Prostate gland (tissue), 2 donors: Measurements from ENCODE around the gene SND1. TPM values are rescaled to one million over a fixed set of nuclear protein-coding genes. Genes with fewer than 3 reads are reported as not detected.

Experiments
- DNase-seq: peaks from one replicate; pipeline ENCODE4 v3.0.0-alpha.2; 2019; ENCODE audit warnings: low spot score
- H3K27ac ChIP-seq, 2 donors: fragments of 200-600 bp; sonication (generic); 2 replicates each; pipeline ENCODE4 v1.5.1; 2017 to 2019
- H3K27me3 ChIP-seq: fragments of 200-600 bp; sonication (generic); replicated peaks from 2 replicates; pipeline ENCODE4 v1.5.1; 2019; ENCODE audit not compliant: insufficient read depth
- H3K36me3 ChIP-seq, 2 donors: fragments of 200-600 bp; sonication (generic); 1 replicate in 1 of 2; 2 replicates in 1 of 2; pipeline versions ENCODE4 v1.5.1 to v1.8.1; 2017 to 2019
- H3K4me1 ChIP-seq: fragments of 200-600 bp; sonication (generic); replicated peaks from 2 replicates; pipeline ENCODE4 v1.5.1; 2019
- H3K4me3 ChIP-seq, 2 donors: fragments of 200-600 bp; sonication (generic); 2 replicates each; pipeline ENCODE4 v1.5.1; 2017 to 2019
- H3K9me3 ChIP-seq: fragments of 200-600 bp; sonication (generic); 2 replicates; pipeline ENCODE4 v1.5.1; 2017
- CTCF ChIP-seq, 4 experiments: fragments of 200-600 bp in 2 of 4; fragments of 450-650 bp in 2 of 4; sonication (generic) in 2 of 4; IDR thresholded peaks; 1 replicate in 3 of 4; 2 replicates in 1 of 4; pipeline ENCODE4 v1.5.1; 2016 to 2019; ENCODE audit warnings: antibody characterized with exemption in 4 of 4, mild to moderate bottlenecking in 2 of 4, moderate library complexity in 2 of 4
- POLR2A ChIP-seq: fragments of 450-650 bp; IDR thresholded peaks from one replicate; pipeline ENCODE4 v1.6.1; 2016; ENCODE audit warnings: antibody characterized with exemption, mild to moderate bottlenecking
- POLR2AphosphoS5 ChIP-seq: sonication (generic); formaldehyde crosslinking; IDR thresholded peaks from one replicate; pipeline ENCODE4 v1.6.1; 2017; ENCODE audit warnings: antibody characterized with exemption
- WGBS: methylation state at CpG from one replicate; pipeline ENCODE4 v1.1.5; 2018; 5-methylcytosine and 5-hydroxymethylcytosine counted together
- intact Hi-C: fragments of 100-400 bp; cut with DNase I; formaldehyde crosslinking; loops from one replicate; pipeline ENCODE4 v1.14.2; 2022
- total RNA-seq, 2 donors: library from RNA; depleted of rRNA; stranded (reverse); fragments of >200 nt; gene quantifications; one replicate each; pipeline ENCODE4 v1.1.0, GENCODE V29; 2016

Gene SND1
- total RNA-seq, 2 donors from 2014 or later, result 175 to 190 TPM

GRCh38 chr7:127758105-127758504 is 106.1 kb downstream of the SND1 start:
- Histone ChIP-seq H3K36me3 (no peaks in the 10 kb centered on the region), H3K4me1 (no peaks in the 10 kb centered on the region), H3K9me3 (no peaks in the 10 kb centered on the region), H3K27me3 (no peaks in the 10 kb centered on the region), H3K4me3 (no peak overlapping the region), H3K27ac (no peak overlapping the region)
- intact Hi-C loops, result no loop called here
- 96% methylated on average over 1 of the region's 1 CpG for WGBS
- TF ChIP-seq CTCF (IDR thresholded peaks at IDR 0.05), result no peak
- TF ChIP-seq POLR2AphosphoS5, result no peak
- TF ChIP-seq POLR2A, result no peak
- DNase-seq, result no peak

DNA sequence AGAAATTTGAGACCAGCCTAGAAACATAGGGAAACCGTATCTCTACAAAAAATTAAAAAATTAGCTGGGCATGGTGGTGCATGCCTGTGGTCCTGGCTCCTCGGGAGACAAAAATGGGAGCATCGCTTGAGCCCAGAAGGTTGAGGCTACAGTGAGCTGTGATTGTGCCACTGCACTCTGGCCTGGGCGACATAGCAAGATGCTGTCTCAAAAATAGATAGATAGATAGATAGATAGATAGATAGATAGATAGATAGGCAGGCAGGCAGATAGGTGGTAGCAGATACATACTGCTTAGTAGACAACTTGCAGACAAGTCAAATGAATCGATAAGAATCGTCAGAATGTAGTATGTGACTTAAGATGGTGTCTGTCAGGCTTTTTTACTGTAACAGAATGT is 106.9 kb downstream of the SND1 start:
- Histone ChIP-seq H3K4me3 (no peak overlapping the region), H3K27me3 (no peaks in the 10 kb centered on the region), H3K27ac (no peak overlapping the region), H3K36me3 (no peaks in the 10 kb centered on the region), H3K9me3 (no peaks in the 10 kb centered on the region), H3K4me1 (no peaks in the 10 kb centered on the region)
- no peak for TF ChIP-seq POLR2A
- no peak for TF ChIP-seq CTCF (IDR thresholded peaks at IDR 0.05)
- no peak for TF ChIP-seq POLR2AphosphoS5
- 84% methylated on average over 6 of the region's 6 CpGs for WGBS
- intact Hi-C loops, result no loop called here
- DNase-seq, result no peak

DNA sequence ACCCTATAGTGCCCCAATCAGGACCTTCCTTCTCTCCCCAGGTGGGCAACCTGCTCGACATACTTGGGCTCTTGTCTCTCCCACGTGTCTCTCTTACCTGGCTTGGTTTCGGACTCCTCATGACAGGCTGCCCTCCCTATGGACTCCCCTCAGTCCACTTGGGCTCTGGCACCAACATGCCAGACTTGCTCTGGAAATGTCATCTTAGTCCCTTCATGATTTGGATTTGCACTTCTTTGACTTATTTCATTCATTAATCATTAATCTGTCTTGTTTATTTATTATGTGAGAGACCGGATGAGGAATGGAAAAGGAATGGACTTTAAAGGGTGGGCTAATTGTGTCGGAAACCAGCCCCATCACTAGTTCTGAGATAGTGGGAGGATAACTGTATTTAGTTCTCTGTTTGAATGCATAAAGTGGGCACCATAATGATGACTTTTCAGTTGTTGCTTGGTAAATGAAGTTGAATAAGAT is 108.0 kb downstream of the SND1 start:
- H3K4me1 ChIP-seq, result no peaks in the 10 kb centered on the region
- no peak overlapping the region for H3K4me3 ChIP-seq
- no peak for DNase-seq
- 74% methylated on average over 5 of the region's 5 CpGs for WGBS
- intact Hi-C loops, result no loop called here
- H3K36me3 ChIP-seq, result no peaks in the 10 kb centered on the region
- TF ChIP-seq POLR2AphosphoS5 (no peak), CTCF (IDR thresholded peaks at IDR 0.05) (no peak), POLR2A (no peak)
- no peaks in the 10 kb centered on the region for H3K9me3 ChIP-seq
- H3K27ac ChIP-seq, result no peak overlapping the region
- H3K27me3 ChIP-seq, result no peaks in the 10 kb centered on the region

DNA sequence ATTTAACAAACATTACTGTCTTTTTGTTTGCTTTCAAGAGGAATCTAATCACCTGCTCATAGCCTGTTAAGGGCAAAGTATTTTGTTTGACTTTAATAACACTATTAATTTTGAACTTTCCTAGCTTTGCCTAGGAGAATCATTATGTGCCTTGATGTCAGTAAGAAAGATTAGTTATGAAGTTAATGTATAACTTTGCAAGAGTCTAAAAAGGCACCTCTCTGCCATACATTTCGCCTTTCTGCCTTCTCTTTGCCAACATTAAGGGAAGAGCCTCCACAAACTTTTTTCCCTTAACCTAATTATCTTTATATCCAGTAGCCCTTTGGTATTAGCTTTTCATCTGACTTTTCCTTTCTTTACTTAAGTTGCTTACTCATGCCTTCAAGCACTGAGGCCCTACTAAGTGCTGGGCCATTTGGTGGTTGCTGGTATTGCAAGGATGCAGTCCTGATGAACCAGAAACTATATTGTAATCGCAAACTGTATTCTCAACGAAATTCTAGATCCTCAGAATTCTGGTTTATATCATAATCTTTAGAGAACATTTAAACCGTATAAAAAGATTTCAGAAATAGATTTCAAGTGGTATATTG is 108.5 kb downstream of the SND1 start:
- DNase-seq, result no peak
- intact Hi-C loops, result no loop called here
- TF ChIP-seq POLR2A, result no peak
- TF ChIP-seq POLR2AphosphoS5, result no peak
- no peak for TF ChIP-seq CTCF (IDR thresholded peaks at IDR 0.05)
- Histone ChIP-seq H3K4me3 (no peak overlapping the region), H3K36me3 (no peaks in the 10 kb centered on the region), H3K27ac (no peak overlapping the region), H3K4me1 (no peaks in the 10 kb centered on the region), H3K9me3 (no peaks in the 10 kb centered on the region), H3K27me3 (no peaks in the 10 kb centered on the region)
- 96% methylated on average over 4 of the region's 4 CpGs for whole genome bisulfite sequencing

GRCh38 chr7:127761196-127761595 is 109.2 kb downstream of the SND1 start:
- WGBS, result 58% methylated on average over 2 of the region's 2 CpGs
- no peak overlapping the region for H3K4me3 ChIP-seq
- no peak for TF ChIP-seq POLR2AphosphoS5
- TF ChIP-seq CTCF (IDR thresholded peaks at IDR 0.05), result no peak
- no peak for TF ChIP-seq POLR2A
- H3K4me1 ChIP-seq, result no peaks in the 10 kb centered on the region
- H3K9me3 ChIP-seq, result no peaks in the 10 kb centered on the region
- no peak for DNase-seq
- H3K36me3 ChIP-seq, result no peaks in the 10 kb centered on the region
- intact Hi-C loops, result no loop called here
- no peaks in the 10 kb centered on the region for H3K27me3 ChIP-seq
- H3K27ac ChIP-seq, result no peak overlapping the region
